GM19438 (cell line): Measurements from ENCODE around the gene TMEM214.
"Not testable (repeated sequence)": the region's sequence is repeated elsewhere in the genome, so short reads cannot be mapped to it uniquely, and the experiment has no call there.

Experiments used
- ATAC-seq: cut with Tn5 transposase; IDR thresholded peaks from one replicate; pipeline ENCODE4 v1.9.1; 2021; ENCODE audit warnings: low read depth; ENCODE audit not compliant: unreplicated experiment

Gene TMEM214

GRCh38 chr2:27065128-27065527 lies 32.4 kb downstream of the TMEM214 start:
- no peak for ATAC-seq

- no peak for ATAC-seq
Measured at GRCh38 chr2:27067385-27067784, 34.6 kb downstream of the TMEM214 start.

- ATAC-seq, result no peak
Measured at GRCh38 chr2:27069436-27069835, 36.7 kb downstream of the TMEM214 start.

- no peak for ATAC-seq
Measured at GRCh38 chr2:27069961-27070618, 37.3 kb downstream of the TMEM214 start.

- ATAC-seq, result peak; percentile 4
Measured at GRCh38 chr2:27070653-27071276, 38.0 kb downstream of the TMEM214 start.

GRCh38 chr2:27071277-27071989 lies 38.7 kb downstream of the TMEM214 start, which contains the start of gene OST4:
TSS of gene OST4 (minus strand) at chr2:27071654.
- peak; percentile 76 for ATAC-seq

- peak; percentile 27 for ATAC-seq
Measured at GRCh38 chr2:27071990-27072830, 39.4 kb downstream of the TMEM214 start.

- no peak for ATAC-seq
Measured at GRCh38 chr2:27072920-27073319, 40.2 kb downstream of the TMEM214 start.

GRCh38 chr2:27073782-27074181 lies 41.0 kb downstream of the TMEM214 start:
- no peak for ATAC-seq

- ATAC-seq, result no peak
Measured at GRCh38 chr2:27074738-27075565, 42.2 kb downstream of the TMEM214 start.

GRCh38 chr2:27075566-27075871 lies 42.8 kb downstream of the TMEM214 start:
- not testable (repeated sequence) for ATAC-seq

- no peak for ATAC-seq
Measured at GRCh38 chr2:27076323-27076722, 43.6 kb downstream of the TMEM214 start.

GRCh38 chr2:27077231-27077630 lies 44.5 kb downstream of the TMEM214 start:
- no peak for ATAC-seq

GRCh38 chr2:27078267-27079194 lies 45.8 kb downstream of the TMEM214 start, which contains the start of gene EMILIN1:
TSS of gene EMILIN1 (plus strand) at chr2:27078615. CDS start at chr2:27079066, 451 bp downstream.
- no peak for ATAC-seq

- ATAC-seq, result no peak
Measured at GRCh38 chr2:27079233-27080139, 46.7 kb downstream of the TMEM214 start.

GRCh38 chr2:27080140-27080469 lies 47.3 kb downstream of the TMEM214 start:
- no peak for ATAC-seq

- ATAC-seq, result no peak
Measured at GRCh38 chr2:27080603-27080936, 47.8 kb downstream of the TMEM214 start.
